GM03348 (cell line): ENCODE data around the gene P4HA1.
A peak's percentile ranks its signal among the peaks of the same experiment; 100 is the strongest.
"Not testable (repeated sequence)": the region's sequence is repeated elsewhere in the genome, so short reads cannot be mapped to it uniquely, and the experiment has no call there.

ENCODE experiments used
- DNase-seq: peaks from one replicate; pipeline ENCODE4 v3.0.0; 2012; ENCODE audit warnings: low spot score

Gene P4HA1

DNA sequence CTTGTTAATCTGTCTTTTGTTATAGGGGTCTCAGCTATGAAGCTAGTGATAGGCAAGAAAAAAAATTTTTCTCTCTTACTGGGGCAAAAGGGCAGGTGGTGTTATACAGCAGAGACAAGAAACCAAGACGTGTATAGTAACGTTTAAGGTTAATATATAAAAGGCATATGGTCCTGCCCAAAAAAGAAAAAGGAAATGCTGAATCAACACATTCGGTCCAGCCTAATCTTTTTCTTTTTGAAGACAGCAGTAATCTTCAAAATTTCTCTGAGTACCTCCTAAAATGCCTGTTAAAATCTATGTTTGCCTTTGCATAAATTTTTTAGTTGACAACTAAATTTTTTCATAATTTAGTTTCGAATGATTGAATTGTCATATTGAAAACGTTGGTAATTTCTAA is 54.5 kb downstream of the P4HA1 start:
- no peak for DNase-seq

DNA sequence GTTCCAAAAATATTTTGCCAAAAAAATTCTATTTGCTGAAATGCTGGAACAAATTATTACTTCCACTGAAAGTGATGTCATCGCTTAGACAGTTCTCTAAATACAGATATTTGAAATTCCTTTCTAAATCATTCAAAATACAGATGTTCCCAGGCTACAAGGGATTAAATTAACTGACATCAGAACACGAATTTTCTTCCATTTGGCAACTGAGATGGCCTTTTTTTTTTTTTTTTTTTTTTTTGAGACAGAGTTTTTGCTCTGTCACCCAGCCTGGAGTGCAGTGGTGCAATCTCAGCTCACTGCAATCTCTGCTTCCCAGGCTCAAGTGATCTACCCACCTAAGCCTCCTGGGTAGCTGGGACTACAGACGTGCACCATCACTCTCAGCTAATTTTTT is 57.0 kb downstream of the P4HA1 start:
- DNase-seq: peak; percentile 84

GRCh38 chr10:73036285-73036684 is 60.4 kb downstream of the P4HA1 start:
- DNase-seq: not testable (repeated sequence)

- no peak for DNase-seq
These were observed 64.1 kb downstream of the P4HA1 start for GRCh38 chr10:73032536-73032935.

DNA sequence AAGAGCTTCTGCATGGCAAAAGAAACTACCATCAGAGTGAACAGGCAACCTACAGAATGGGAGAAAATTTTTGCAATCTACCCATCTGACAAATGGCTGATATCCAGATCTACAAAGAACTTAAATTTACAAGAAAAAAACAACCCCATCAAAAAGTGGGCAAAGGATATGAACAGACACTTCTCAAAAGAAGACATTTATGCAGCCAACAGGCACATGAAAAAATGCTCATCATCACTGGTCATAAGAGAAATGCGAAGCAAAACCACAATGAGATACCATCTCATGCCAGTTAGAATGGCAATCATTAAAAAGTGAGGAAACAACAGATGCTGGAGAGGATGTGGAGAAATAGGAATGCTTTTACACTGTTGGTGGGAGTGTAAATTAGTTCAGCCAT is 70.0 kb downstream of the P4HA1 start:
- DNase-seq: not testable (repeated sequence)

- not testable (repeated sequence) for DNase-seq
These were observed 73.1 kb downstream of the P4HA1 start for GRCh38 chr10:73023455-73024070.

GRCh38 chr10:73022961-73023360 is 73.7 kb downstream of the P4HA1 start:
- DNase-seq: not testable (repeated sequence)

DNA sequence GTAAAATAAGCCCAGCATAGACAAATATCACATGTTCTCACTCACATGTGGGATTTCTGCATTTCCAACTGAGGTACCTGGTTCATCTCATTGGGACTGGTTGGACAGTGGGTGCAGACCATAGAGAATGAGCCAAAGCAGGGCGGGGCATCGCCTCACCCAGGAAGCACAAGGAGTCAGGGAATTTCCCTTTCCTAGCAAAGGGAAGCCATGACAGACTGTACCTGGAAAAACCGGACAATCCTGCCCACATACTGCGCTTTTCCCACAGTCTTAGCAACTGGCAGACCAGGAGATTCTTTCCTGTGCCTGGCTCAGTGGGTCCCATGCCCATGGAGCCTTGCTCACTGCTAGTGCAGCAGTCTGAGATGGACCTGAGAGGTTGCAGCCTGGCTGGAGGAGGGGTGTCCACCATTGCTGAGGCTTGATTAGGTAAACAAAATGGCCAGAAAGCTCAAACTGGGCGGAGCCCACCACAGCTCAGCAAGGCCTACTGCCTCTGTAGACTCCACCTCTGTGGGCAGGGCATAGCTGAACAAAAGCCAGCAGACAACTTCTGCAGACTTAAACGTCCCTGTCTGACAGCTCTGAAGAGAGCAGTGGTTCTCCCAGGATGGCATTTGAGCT is 75.0 kb downstream of the P4HA1 start:
- not testable (repeated sequence) for DNase-seq

GRCh38 chr10:73021050-73021449 is 75.6 kb downstream of the P4HA1 start:
- no peak for DNase-seq

GRCh38 chr10:73019100-73019499 is 77.6 kb downstream of the P4HA1 start:
- no peak for DNase-seq

DNA sequence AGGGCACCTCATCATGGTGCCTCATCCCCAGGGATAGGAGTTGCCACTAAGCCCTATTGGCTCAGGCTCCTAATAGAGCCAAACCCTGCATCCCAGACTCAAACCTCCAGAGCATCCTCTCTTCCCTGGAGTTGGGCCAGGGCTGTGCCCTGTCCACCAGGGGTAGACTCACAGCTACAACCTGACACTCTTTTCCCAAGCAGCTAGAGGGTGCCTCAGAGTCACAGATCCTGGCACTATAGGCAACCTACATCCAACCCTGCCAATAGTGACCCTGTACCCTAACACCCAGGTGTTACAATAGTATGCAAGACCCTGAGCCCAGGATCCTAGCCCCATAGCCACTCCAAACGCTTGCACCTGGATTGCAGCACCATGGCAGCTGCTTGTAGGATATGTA is 78.0 kb downstream of the P4HA1 start:
- no peak for DNase-seq

GRCh38 chr10:73017955-73018480 is 78.6 kb downstream of the P4HA1 start:
- DNase-seq: peak; percentile 15

- no peak for DNase-seq
These were observed 80.9 kb downstream of the P4HA1 start for GRCh38 chr10:73015779-73016178.

DNA sequence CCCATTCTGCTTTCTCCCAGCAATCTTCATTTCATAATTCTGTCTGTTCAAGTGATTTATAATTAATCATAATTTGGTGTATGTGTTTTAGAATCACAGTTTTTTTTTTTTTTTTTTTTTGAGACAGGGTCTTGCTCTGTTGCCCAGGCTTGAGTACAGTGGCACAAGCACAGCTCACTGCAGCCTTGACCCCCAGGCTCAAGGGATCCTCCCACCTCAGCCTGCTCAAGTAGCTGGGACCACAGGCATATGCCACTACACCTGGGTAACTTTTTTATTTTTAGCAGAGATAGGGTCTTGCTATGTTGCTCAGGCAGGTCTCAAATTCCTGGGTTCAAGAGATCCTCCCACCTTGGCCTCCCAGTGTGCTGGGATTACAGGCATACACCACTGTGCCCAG is 92.8 kb downstream of the P4HA1 start:
- DNase-seq: no peak

DNA sequence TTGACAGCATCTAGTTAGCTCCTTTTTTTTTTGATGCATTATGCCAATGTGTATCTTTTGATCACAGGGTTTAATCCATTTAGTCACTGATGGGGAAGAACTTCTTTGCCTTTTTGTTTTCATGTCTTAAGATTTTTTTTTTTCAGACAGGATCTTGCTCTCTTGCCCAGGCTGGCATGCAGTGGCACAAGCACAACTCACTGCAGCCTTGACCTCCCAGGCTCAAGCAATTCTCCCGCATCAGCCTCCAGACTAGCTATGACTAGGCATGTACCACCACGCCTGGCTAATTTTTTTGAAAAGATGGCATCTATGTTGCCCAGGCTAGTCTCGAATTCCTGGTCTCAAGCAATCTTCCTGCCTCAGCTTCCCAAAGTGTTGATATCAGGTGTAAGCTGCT is 95.7 kb downstream of the P4HA1 start:
- no peak for DNase-seq

GRCh38 chr10:72997099-72997498 is 99.6 kb downstream of the P4HA1 start:
- DNase-seq: no peak

GRCh38 chr10:72995459-72995858 is 101.2 kb downstream of the P4HA1 start:
- DNase-seq: not testable (repeated sequence)

DNA sequence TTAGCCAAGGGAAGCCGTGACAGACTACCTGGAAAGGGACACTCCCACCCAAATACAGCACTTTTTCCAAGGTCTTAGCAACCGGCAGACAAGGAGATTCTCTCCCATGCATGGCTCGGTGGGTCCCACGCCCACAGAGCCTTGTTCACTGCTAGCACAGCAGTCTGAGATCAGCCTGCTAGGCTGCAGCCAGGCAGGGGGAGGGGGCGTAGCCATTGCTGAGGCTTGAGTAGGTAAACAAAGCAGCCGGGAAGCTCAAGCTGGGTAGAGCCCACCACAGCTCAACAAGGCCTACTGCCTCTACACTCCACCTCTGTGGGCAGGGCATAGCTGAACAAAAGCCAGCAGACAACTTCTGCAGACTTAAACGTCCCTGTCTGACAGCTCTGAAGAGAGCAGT is 106.9 kb downstream of the P4HA1 start:
- not testable (repeated sequence) for DNase-seq

- DNase-seq: not testable (repeated sequence)
These were observed 112.0 kb downstream of the P4HA1 start for GRCh38 chr10:72984618-72985017.

- no peak for DNase-seq
These were observed 114.7 kb downstream of the P4HA1 start for GRCh38 chr10:72981882-72982529.

DNA sequence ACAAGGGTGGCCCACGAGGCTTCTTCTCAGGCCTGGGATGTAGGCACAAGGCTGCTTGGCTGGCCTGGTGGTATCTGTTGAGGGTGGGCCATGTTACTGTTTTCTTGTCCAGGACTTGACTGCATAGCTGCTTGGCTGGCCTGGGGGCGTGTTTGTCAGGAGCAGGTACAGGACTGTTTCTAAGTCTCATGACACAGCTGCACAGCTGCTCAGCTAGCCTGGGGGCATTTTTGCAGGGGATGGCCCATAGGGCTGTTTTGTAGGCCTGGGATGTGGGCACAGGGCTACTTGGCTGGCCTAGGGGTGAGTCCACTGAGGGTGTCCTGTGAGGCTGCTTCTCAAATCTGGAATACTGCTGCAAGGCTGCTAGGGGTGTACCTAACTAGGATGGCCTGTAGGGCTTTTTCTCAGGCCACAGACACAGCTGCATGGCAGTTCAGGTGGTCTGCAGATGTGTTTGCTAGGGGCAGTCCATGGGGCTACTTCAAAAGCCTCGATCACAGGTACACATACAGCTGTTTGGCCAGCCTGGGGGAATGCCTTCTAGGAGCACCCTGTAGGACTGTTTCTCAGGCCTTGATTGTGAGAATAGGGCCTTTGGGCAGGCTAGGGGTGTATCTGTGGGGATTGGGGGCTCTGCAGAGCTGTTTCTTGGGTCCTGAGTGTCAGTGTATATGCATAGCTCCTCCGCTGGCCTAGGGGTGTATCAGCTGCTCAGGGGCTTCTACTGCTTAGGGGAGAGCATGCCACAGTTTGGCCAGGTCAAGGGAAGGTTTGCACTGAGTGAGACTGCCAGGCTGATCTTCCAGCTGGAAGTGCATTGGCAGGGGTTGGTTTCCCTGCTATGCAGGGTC is 115.4 kb downstream of the P4HA1 start:
- no peak for DNase-seq

DNA sequence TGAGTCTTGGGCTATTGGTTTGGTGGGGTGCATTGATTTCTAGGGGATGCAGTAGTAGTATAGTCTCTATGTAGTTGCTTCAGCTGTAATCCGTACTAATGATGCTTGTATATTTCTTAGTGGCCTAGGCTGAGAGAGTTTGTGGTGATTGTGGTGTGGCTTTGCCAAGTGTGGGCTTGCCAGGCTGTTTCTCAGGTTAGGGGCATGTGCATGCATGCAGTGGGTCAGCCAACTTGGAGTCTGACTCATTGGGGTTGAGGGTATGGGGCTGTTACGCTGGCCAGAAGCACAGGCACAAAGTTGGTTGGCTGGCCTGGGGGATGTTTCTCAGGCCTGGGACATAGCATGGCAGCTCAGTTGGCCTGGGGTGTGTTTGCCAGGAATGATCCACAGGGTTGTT is 116.3 kb downstream of the P4HA1 start:
- no peak for DNase-seq
